GM12878 (cell line): ENCODE results near the gene DLGAP3. TPM values are rescaled to one million over a fixed set of nuclear protein-coding genes. Genes with fewer than 3 reads are reported as not detected.

ENCODE experiments used
- ATAC-seq: fragments of 200-7000 bp; cut with Tn5 transposase; 3 replicates; pipeline ENCODE4 v1.9.1; 2020; ENCODE audit warnings: mild to moderate bottlenecking, moderate library complexity
- BruUV-seq: library from RNA; stranded (reverse); fragments of 400-500 nt; replicated peaks from 2 replicates; lab custom pipeline; 2021; lab: Mats Ljungman, UMichigan
- CTCF ChIA-PET: fragments of 300-600 bp; sonication (Branson Sonifier 250); formaldehyde crosslinking; extraction: SDS; loops from one replicate; lab custom pipeline; 2021; ENCODE audit warnings: inconsistent platforms; lab: Yijun Ruan, JAX
- POLR2A ChIA-PET: fragments of 350-600 bp; formaldehyde crosslinking; extraction: SDS; loops from one replicate; lab custom pipeline; 2021; ENCODE audit warnings: inconsistent platforms; lab: Charles Lee
- RAD21 ChIA-PET: fragments of 300-600 bp; sonication (Branson Sonifier 250); formaldehyde crosslinking; loops from one replicate; lab custom pipeline; 2023; ENCODE audit warnings: antibody characterized with exemption; ENCODE audit not compliant: unreplicated experiment; lab: Charles Lee
- SMC1A ChIA-PET: fragments of 300-600 bp; sonication (Branson Sonifier 250); formaldehyde crosslinking; loops from one replicate; lab custom pipeline; 2023; ENCODE audit not compliant: unreplicated experiment, uncharacterized antibody; lab: Charles Lee
- DNase-seq: peaks from one replicate; pipeline ENCODE4 v3.0.0-alpha.2; 2011; ENCODE audit warnings: low read depth, low spot score
- FAIRE-seq: peaks from 3 replicates; lab custom pipeline; 2011; peaks lifted over from hg19 to GRCh38; lab: Jason Lieb, UNC
- H2AFZ ChIP-seq: 2 replicates; pipeline ENCODE4 v1.6.0; 2011; ENCODE audit warnings: low read depth, low read length, control low read depth; ENCODE audit not compliant: control insufficient read depth
- H3K27ac ChIP-seq: 2 replicates; pipeline ENCODE4 v1.5.1; 2011; ENCODE audit warnings: control low read depth; ENCODE audit not compliant: control insufficient read depth, insufficient read depth
- H3K27me3 ChIP-seq, 2 experiments: replicated peaks in 1 of 2; 2 replicates each; pipeline versions ENCODE4 v1.6.0 to v1.6.1; 2011; ENCODE audit warnings: low read length in 1 of 2; ENCODE audit not compliant: control insufficient read depth in 2 of 2, insufficient read depth in 2 of 2
- H3K36me3 ChIP-seq, 2 experiments: 2 replicates each; pipeline ENCODE4 v1.5.1; 2011; ENCODE audit warnings: low read length in 1 of 2; ENCODE audit not compliant: control insufficient read depth in 2 of 2, insufficient read depth in 2 of 2
- H3K4me1 ChIP-seq: 2 replicates; pipeline ENCODE4 v1.6.1; 2011; ENCODE audit warnings: mild to moderate bottlenecking, low read length, moderate library complexity, mixed read lengths; ENCODE audit not compliant: control insufficient read depth, insufficient read depth
- H3K4me2 ChIP-seq: 2 replicates; pipeline ENCODE4 v1.6.0; 2011; ENCODE audit warnings: control low read depth; ENCODE audit not compliant: control insufficient read depth, insufficient read depth
- H3K4me3 ChIP-seq: fragments of 200-600 bp; sonication (generic); 2 replicates; pipeline ENCODE4 v1.5.1; 2016
- H3K79me2 ChIP-seq: 2 replicates; pipeline ENCODE4 v1.6.0; 2011; ENCODE audit warnings: low read length; ENCODE audit not compliant: control insufficient read depth, insufficient read depth
- H3K9ac ChIP-seq: 2 replicates; pipeline ENCODE4 v1.8.0; 2011; ENCODE audit warnings: low read length, control low read depth, mixed read lengths; ENCODE audit not compliant: control insufficient read depth, insufficient read depth
- H3K9me3 ChIP-seq: replicated peaks from 3 replicates; pipeline ENCODE4 v1.5.1; 2011; ENCODE audit warnings: mild to moderate bottlenecking, low read length; ENCODE audit not compliant: control insufficient read depth, insufficient read depth
- H4K20me1 ChIP-seq: 2 replicates; pipeline ENCODE4 v1.6.0; 2011; ENCODE audit not compliant: control insufficient read depth, insufficient read depth
- CBX5 ChIP-seq: sonication (generic); IDR thresholded peaks from 2 replicates; pipeline ENCODE4 v1.6.1; 2016; ENCODE audit warnings: low read depth, moderate library complexity, mild to moderate bottlenecking, inconsistent platforms
- KAT2A ChIP-seq: conservative IDR thresholded peaks from 2 replicates; pipeline ENCODE4 v1.6.1; 2011; ENCODE audit warnings: low read depth, low read length; ENCODE audit not compliant: control insufficient read depth
- POU2F2 ChIP-seq: IDR thresholded peaks from 3 replicates; pipeline ENCODE4 v1.6.1; 2011; ENCODE audit warnings: low read depth, mild to moderate bottlenecking, low read length, borderline replicate concordance
- ZSCAN29 ChIP-seq: fragments of 450-650 bp; IDR thresholded peaks from 2 replicates; pipeline ENCODE4 v1.6.1; 2017; ENCODE audit warnings: mild to moderate bottlenecking, moderate library complexity
- in situ Hi-C: fragments of 300-500 bp; cut with MboI; formaldehyde crosslinking; loops from 9 replicates; pipeline ENCODE4 v1.14.3; 2018; ENCODE audit warnings: mixed read lengths
- intact Hi-C: fragments of 100-400 bp; cut with micrococcal nuclease; formaldehyde crosslinking; loops from one replicate; pipeline ENCODE4 v1.14.2; 2022; ENCODE audit not compliant: unreplicated experiment
- polyA plus RNA-seq, 11 experiments: library from polyadenylated mRNA; depleted of rRNA in 4 of 11; unstranded in 6 of 11; stranded (reverse) in 5 of 11; fragments of >200 nt; fragmentation: Nextera tagmentation in 4 of 11; fragmentation: Illumina TruSeq in 1 of 11; extraction: Ambion mirVana in 4 of 11; extraction: Trizol in 1 of 11; gene quantifications; 1 replicate in 1 of 11; 2 replicates in 10 of 11; pipeline versions ENCODE4 v1.2.1 to v1.2.3, GENCODE V29; 2011 to 2016; ENCODE audit warnings: inconsistent platforms in 2 of 11, missing spikeins in 2 of 11, low read depth in 1 of 11
- total RNA-seq, 4 experiments: library from RNA; depleted of rRNA in 3 of 4; stranded (reverse); fragments of >200 nt in 3 of 4; fragmentation: Illumina TruSeq in 1 of 4; extraction: Trizol in 1 of 4; gene quantifications; 2 replicates each; pipeline versions ENCODE4 v1.2.1 to v1.2.3, GENCODE V29; 2013 to 2021
- TF ChIP-seq, protein P1 (sequence below): fragments of 450-650 bp; IDR thresholded peaks from 2 replicates; pipeline ENCODE4 v1.6.1; 2017; ENCODE audit warnings: antibody characterized with exemption, mild to moderate bottlenecking, moderate library complexity
- TF ChIP-seq, protein P2 (sequence below): fragments of 450-650 bp; IDR thresholded peaks from 2 replicates; pipeline ENCODE4 v1.6.1; 2017; ENCODE audit warnings: low read depth, mild to moderate bottlenecking, moderate library complexity

DLGAP3 gene
- total and polyA plus RNA-seq, 10 of the 15 experiments (the other 5 are each of a cell fraction or from before 2014, with no cell fraction given): 0.03 to 0.15 (median 0.08) TPM; not detected in 4

DNA sequence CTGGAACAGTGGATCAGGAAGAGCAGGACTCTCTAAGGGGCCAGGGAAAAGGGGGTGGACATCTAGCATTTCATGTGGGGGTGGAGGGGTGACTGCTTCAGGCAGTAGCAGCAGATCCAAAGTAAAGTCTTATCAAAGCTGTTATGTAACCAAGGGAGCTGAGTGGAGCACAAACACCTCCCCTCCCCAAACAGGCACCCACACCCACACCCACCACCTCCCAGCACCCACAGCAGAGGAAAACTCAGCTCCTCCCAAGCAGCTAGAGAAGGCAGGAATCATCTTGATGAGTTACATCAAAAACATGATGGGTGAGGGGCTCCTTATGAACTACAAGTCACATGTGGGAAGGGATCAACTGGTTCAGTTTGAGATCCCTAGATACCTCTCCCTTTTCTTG, 6.0 kb downstream of the DLGAP3 start:
- Histone ChIP-seq H4K20me1 (no peaks in the 10 kb centered on the region), H3K4me2 (no peak overlapping the region), H3K4me1 (peaks cover 14% of the 10 kb centered on the region), H3K27ac (no peak overlapping the region), H2AFZ (no peak overlapping the region), H3K9me3 (no peaks in the 10 kb centered on the region), H3K4me3 (no peak overlapping the region), H3K27me3 (peaks cover 2 to 4% of the 10 kb centered on the region in 2 experiments; a peak in 3 of 4 replicates), H3K36me3 (no peaks in the 10 kb centered on the region), H3K79me2 (no peaks in the 10 kb centered on the region), H3K9ac (no peak overlapping the region)
- no peak for FAIRE-seq
- intact Hi-C loops (no loop called here), in situ Hi-C loops (no loop called here)
- BruUV-seq: no TSS peak
- ChIA-PET SMC1A (no interaction called here), POLR2A (no interaction called here), RAD21 (no interaction called here), CTCF (no interaction called here)
- ATAC-seq: no peak
- no peak for DNase-seq
- TF ChIP-seq, protein P1, sequence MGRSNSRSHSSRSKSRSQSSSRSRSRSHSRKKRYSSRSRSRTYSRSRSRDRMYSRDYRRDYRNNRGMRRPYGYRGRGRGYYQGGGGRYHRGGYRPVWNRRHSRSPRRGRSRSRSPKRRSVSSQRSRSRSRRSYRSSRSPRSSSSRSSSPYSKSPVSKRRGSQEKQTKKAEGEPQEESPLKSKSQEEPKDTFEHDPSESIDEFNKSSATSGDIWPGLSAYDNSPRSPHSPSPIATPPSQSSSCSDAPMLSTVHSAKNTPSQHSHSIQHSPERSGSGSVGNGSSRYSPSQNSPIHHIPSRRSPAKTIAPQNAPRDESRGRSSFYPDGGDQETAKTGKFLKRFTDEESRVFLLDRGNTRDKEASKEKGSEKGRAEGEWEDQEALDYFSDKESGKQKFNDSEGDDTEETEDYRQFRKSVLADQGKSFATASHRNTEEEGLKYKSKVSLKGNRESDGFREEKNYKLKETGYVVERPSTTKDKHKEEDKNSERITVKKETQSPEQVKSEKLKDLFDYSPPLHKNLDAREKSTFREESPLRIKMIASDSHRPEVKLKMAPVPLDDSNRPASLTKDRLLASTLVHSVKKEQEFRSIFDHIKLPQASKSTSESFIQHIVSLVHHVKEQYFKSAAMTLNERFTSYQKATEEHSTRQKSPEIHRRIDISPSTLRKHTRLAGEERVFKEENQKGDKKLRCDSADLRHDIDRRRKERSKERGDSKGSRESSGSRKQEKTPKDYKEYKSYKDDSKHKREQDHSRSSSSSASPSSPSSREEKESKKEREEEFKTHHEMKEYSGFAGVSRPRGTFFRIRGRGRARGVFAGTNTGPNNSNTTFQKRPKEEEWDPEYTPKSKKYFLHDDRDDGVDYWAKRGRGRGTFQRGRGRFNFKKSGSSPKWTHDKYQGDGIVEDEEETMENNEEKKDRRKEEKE: no peak
- no peak for TF ChIP-seq ZSCAN29
- no peak for TF ChIP-seq KAT2A
- no peak for TF ChIP-seq CBX5
- TF ChIP-seq POU2F2: no peak
- TF ChIP-seq, protein P2, sequence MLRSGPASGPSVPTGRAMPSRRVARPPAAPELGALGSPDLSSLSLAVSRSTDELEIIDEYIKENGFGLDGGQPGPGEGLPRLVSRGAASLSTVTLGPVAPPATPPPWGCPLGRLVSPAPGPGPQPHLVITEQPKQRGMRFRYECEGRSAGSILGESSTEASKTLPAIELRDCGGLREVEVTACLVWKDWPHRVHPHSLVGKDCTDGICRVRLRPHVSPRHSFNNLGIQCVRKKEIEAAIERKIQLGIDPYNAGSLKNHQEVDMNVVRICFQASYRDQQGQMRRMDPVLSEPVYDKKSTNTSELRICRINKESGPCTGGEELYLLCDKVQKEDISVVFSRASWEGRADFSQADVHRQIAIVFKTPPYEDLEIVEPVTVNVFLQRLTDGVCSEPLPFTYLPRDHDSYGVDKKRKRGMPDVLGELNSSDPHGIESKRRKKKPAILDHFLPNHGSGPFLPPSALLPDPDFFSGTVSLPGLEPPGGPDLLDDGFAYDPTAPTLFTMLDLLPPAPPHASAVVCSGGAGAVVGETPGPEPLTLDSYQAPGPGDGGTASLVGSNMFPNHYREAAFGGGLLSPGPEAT: no peak
